HG03196 (cell line): ENCODE measurements around the gene RRAS2.
"Not testable (repeated sequence)": the region's sequence is repeated elsewhere in the genome, so short reads cannot be mapped to it uniquely, and the experiment has no call there.

Experiments used
- ATAC-seq: cut with Tn5 transposase; IDR thresholded peaks from one replicate; pipeline ENCODE4 v1.9.1; 2021; ENCODE audit not compliant: unreplicated experiment

Gene RRAS2

DNA sequence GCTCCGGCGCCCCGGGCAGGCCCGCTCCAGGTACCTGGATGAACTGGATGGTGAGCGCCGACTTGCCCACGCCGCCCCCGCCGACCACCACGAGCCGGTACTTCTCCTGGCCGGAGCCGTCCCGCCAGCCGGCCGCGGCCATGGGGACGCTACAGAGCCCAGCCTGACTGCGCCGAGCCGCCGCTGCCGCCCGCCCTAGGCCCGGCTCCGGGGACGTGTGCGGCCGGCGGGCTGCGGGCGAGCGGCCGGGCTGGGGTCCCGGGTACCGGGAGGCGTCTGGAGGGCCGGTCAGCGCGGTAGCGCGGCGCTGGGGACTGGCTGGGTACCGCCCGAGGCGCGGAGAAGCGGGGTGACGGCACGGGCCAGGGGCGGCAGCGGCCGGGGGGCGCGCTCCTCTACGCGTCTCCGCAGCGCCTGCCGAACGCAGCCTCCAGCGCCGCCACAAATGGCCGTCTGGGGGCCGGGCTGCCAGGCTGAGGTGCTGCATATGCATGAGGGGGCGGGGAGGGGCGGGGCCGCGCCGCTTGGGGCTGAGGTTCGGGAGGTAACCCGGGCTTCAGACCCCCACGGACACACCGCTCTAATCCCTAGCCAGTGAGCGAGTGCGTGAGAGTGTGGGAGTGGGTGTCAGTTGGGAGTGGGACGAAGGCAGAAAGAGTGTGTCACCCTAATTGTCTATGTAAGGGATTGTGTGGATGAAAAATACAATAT is at the start of gene RRAS2:
Gene RRAS2 (minus strand): TSS at position 455 of the 711 bp plus-strand sequence. CDS start 313 bp downstream, at position 142.
- peak; percentile 91 for ATAC-seq

- no peak for ATAC-seq
Measured at GRCh38 chr11:14408612-14409011, 49.6 kb upstream of the RRAS2 start.

- ATAC-seq = not testable (repeated sequence)
Measured at GRCh38 chr11:14406116-14406515, 47.1 kb upstream of the RRAS2 start.

DNA sequence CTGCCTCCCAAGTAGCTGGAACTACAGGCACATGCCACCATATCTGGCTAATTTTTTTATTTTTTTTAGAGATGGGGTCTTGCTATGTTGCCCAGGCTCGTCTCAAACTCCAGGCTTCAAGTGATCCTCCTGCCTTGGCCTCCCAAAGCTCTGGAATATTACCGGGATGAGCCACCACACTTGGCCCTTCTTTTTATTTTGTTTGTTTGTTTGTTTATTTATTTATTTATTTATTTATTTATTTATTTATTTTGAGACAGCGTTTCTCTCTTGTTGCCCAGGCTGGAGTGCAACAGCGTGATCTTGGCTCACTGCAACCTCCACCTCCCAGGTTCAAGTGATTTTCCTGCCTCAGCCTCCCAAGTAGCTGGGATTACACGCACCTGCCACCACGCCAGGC is 44.5 kb upstream of the RRAS2 start:
- not testable (repeated sequence) for ATAC-seq

GRCh38 chr11:14399087-14399486 is 40.1 kb upstream of the RRAS2 start:
- no peak for ATAC-seq

DNA sequence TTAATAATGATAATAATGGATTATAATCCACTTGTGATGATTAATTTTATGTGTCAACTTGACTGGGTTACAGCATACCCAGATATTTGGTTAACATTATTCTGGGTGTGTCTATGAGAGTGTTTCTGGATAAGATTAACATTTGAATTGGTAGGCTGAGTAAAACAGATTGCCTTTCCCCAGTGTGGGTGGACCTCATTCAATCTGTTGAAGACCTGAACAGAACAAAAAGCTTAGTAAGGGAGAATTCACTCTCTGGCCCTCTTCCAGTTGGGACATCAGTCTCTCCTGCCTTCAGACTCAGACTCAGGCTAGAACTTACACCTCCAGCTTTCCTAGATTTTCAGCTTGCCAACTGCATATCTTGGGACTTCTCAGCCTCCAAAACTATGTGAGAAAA is 37.3 kb upstream of the RRAS2 start:
- ATAC-seq = no peak

GRCh38 chr11:14393889-14394288 is 34.9 kb upstream of the RRAS2 start:
- no peak for ATAC-seq

DNA sequence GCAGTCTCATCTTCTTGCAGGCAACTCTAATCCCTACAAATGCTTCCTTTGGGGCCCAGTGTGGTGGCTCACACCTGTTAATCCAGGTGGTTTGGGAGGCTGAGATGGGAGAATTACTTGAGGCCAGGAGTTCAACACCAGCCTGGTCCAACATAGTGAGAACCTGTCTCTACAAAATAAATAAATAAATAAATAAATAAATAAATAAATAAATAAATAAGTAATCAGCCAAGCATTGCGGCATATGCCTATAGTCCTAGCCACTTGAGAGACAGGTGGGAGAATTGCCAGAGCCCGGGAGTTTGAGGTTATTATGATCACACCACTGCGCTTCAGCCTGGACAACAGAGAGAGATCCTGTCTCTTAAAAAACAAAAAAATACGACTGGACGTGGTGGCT is 34.1 kb upstream of the RRAS2 start:
- no peak for ATAC-seq

GRCh38 chr11:14390669-14391068 is 31.7 kb upstream of the RRAS2 start:
- ATAC-seq = no peak

DNA sequence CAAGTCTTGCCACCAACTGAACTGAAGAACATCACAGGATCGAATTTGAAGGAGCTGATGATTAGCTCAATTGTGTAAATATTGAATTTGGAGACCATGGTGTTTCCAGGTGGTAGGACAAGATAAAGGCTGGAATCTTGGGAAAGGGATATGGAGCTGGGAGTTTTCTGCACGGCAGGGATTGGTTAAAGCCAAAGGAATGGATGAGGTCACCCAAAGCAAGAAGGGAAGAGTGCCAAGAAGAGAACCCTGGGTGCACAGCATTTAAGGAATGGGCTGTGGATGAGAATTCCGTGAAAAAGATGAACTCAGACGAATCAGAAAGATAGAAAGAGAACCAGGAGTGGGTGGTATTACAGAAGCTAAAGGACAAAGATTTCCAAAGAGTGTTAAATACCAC is 29.4 kb upstream of the RRAS2 start:
- no peak for ATAC-seq

GRCh38 chr11:14386895-14387480 is 28.0 kb upstream of the RRAS2 start:
- ATAC-seq = no peak

GRCh38 chr11:14386081-14386480 is 27.1 kb upstream of the RRAS2 start:
- no peak for ATAC-seq

DNA sequence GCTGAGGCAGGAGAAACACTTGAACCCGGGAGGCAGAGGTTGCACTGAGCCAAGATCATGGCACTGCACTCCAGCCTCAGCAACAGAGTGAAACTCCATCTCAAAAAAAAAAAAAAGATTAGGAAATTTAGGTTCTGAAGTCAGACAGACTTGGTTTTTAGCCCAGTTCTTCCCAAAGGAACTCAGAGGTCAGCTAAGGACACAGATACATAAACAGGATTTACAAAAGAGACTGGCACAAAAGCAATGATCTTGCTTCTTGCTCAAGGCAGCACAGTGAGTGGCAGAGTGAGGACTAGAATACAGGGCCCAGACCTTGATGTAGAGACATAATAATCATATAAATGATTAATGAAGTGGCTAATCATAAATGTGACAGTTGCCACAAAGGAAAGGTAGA is 25.4 kb upstream of the RRAS2 start:
- no peak for ATAC-seq

- ATAC-seq = no peak
Measured at GRCh38 chr11:14381968-14382367, 23.0 kb upstream of the RRAS2 start.

DNA sequence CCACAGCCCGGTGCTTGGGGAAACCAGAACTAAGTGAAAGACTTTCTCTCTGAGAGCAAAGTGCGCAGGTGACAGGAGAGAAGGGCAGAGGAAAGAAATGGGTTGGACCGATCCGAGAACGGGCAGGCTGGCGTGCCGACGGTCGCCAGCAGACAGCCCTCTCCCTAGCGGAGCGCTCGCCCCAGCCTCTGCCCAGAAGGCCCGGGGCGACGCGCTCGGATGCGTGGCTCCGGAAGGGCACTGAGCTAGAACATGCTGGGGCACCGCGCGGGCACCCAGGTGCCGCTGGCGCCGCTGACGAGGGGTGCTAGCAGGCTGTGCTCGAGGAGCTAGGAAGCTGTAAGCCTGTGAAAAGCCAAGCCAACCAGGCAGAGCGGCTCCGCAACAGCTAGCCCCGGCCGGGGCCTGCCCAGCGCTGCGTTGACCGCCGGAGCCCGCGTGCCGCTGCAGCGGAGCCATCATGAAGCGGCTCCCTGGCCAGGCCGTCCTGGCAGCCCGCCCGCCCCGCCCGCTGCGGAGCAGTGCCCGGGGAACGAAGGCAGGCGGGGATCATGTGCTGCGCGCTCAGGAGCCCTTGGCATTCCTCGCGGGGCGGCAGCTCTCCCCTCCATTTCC is 22.1 kb upstream of the RRAS2 start:
- ATAC-seq = peak; percentile 90

- ATAC-seq = no peak
Measured at GRCh38 chr11:14380125-14380936, 21.3 kb upstream of the RRAS2 start.

DNA sequence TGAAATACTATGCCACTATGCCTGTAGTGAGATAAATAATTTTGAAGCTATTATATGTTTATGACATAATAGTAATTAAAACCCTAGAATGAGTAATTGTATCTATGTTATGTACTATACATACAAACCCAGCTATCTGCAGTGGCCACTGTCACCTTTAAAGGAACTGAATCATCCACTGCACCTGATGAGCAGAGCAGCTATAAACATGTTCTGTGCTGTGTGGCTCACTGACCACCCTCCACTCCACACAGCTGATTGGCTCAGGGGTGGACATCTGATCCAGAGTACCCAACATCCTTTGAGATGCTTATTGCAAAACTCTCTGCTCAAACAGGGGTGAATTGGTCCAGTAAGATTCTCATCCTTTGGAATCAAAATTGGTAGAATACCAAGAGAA is 19.2 kb upstream of the RRAS2 start:
- ATAC-seq = no peak

- no peak for ATAC-seq
Measured at GRCh38 chr11:14376920-14377319, 17.9 kb upstream of the RRAS2 start.

DNA sequence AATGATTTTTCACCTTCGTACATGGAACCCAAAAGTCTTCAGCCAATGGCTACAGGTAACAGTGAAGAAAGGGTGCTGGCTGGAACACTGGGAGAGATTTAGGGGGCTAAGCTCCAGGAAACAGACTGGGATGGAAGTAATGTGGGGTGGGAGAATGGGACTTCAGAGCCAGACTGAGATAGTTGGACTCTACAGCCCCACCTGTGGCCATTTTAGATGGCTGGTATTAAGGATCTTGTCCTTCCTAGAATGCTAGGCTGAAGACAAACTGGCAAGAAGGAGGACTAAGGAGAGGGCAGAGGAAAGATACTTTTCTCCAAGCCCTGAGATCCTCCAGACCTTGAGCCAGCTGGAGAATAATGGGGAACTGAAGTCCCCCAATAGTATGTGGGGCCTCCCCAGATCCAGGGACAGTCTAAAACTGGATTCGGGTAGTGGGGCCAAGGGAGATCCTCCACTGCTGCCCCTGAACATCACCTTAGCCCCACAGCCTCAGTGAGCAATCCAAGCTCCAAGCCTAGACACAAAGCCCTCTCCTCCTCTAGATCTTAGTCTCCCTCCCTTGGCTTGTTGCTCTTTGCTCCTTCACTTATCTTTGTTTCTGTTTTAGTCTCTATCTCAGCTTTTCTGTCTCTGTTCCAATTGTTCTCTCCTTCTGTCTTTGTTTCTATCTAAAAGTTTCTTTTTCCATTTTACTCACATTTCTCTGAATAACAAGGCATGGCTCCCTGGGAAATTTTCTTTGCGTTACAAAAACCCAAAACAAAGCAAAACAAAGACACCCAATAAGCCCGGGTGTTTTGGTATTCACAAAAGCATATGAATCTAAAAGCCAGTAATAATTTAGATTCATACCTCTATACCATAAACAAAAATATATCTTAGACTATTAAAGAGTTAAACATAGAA is 16.2 kb upstream of the RRAS2 start:
- no peak for ATAC-seq

- no peak for ATAC-seq
Measured at GRCh38 chr11:14373941-14374646, 15.1 kb upstream of the RRAS2 start.
